Activated naive CD8-positive, alpha-beta T cell treated with anti-CD3 and anti-CD28 coated beads, Interleukin-2, amount 50 U/mL, for 16 hours (primary cell): ENCODE measurements around the gene CEP19.

ENCODE experiments used
- DNase-seq: peaks from one replicate; pipeline ENCODE4 v3.0.0-alpha.2; 2020; ENCODE audit warnings: low read depth, low spot score

CEP19 gene

GRCh38 chr3:196708467-196708866 is 3.6 kb downstream of the CEP19 start:
- DNase-seq: no peak

DNA sequence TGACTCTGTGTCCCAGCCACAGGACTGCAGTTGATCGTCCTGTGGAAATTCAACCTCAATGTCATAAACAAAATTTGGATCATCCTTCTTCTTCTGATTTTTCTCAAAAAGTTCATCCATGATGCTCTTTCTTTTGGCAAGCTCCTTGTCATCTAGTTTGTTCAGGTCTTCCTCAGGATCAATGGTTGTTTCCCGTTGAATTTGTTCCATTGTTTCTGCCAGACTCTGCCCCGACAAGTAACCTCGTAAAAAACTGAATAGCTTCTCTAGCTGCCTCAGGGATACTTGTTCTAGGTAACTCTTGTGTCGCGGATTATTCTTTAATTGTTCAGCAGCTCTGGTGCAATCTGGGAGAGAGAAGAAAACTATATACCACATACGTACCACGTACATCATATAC is 4.5 kb downstream of the CEP19 start:
- no peak for DNase-seq

- no peak for DNase-seq
Measured at GRCh38 chr3:196706731-196707130, 5.3 kb downstream of the CEP19 start.

- no peak for DNase-seq
Measured at GRCh38 chr3:196706327-196706726, 5.7 kb downstream of the CEP19 start.

- no peak for DNase-seq
Measured at GRCh38 chr3:196700801-196701200, 11.2 kb downstream of the CEP19 start.

- no peak for DNase-seq
Measured at GRCh38 chr3:196699749-196700148, 12.3 kb downstream of the CEP19 start.

- no peak for DNase-seq
Measured at GRCh38 chr3:196697270-196697669, 14.8 kb downstream of the CEP19 start.

- no peak for DNase-seq
Measured at GRCh38 chr3:196695849-196696226, 16.2 kb downstream of the CEP19 start.

GRCh38 chr3:196694941-196695848 is 16.9 kb downstream of the CEP19 start:
- no peak for DNase-seq

GRCh38 chr3:196694202-196694638 is 17.8 kb downstream of the CEP19 start:
- DNase-seq: no peak

DNA sequence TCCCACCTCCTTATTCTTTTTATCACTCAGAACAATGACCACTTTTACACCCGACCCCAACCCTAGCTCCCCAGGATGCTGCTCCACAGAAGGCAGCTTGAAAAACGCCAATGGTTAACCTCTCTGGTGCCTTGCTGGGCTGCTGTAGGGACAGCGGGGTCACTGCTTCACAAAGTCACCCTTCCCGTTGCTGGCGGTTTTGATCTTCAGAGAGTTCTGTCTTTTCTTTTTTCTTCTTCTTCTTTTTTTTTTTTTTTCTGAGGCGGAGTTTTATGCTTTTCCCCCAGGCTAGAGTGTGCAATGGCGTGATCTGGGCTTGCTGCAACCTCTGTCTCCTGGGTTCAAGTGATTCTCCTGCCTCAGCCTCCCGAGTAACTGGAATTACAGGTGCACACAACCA is 20.7 kb downstream of the CEP19 start:
- DNase-seq: no peak

GRCh38 chr3:196689941-196690660 is 21.9 kb downstream of the CEP19 start:
- no peak for DNase-seq

DNA sequence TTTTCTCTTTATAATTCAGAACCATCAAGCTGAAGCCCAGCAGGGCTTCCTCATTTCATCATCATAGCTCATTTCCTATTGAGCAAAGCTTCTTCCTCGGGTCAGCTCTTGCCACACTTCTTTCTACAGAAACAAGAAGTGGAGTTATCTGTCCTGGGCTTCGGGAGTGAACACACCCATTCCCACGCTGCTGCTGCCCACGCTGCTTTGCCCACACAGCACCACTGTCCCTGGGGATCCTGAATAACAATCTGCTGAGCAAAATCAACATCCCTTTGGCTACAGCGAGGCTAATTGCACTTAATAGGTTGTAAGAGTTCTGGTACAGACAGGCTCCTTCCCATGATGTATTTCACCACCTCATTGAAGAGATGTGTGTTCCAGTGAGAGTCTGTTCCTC is 23.7 kb downstream of the CEP19 start:
- no peak for DNase-seq

- DNase-seq: no peak
Measured at GRCh38 chr3:196686436-196686835, 25.6 kb downstream of the CEP19 start.

DNA sequence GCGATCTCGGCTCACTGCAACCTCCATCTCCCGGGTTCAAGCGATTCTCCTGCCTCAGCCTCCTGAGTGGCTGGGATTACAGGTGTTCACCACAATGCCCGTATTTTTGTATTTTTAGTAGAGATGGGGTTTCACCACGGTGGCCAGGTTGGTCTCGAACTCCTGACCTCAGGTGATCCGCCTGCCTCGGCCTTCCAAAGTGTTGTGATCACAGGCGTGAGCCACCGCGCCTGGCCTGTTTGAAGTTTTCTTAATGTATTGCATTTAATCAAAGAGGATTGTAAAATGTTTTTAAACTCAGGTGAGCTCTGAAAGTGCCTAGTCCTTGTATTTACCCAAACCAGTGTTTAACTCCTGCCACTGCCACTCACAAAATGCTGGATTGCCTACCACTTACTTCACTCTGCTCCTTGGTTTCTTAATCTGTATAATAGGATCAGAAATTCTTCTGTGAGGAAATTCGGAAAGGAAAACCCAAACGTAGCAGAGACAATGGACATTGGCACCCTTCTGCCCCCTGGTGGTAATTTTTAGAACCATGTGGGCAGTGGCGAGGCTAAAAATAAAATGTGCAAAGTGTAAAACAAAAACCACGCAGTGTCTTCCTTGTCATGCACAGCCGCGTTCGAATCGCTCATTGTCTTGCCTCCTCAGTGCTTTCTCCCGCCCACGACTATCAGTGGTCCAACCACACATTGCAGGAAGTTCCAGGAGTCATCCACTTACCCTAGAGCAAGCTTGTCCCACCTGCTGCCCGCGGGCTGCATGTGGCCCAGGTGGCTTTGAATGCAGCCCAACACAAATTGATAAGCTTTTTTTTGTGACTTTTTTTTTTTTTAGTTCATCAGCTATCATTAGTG is 27.3 kb downstream of the CEP19 start:
- DNase-seq: no peak

DNA sequence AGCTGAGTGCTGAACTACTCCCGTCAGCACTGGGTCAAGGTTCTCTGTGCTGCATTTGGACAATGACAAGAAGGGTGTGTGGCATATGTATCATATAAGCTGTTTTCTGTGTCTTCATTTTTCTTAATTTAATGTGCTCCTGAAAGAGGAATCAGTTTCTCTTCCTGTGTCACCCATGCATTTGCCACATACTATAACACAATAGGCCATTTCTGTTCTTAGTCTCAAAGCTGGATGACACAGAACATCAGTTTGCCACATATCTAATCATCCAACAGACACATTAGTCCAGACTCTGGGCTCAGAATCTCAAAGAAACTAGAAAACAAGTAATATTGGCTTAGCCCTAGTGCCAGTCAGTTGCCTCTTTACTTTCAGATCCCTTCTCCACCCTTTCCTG is 34.1 kb downstream of the CEP19 start:
- DNase-seq: no peak

DNA sequence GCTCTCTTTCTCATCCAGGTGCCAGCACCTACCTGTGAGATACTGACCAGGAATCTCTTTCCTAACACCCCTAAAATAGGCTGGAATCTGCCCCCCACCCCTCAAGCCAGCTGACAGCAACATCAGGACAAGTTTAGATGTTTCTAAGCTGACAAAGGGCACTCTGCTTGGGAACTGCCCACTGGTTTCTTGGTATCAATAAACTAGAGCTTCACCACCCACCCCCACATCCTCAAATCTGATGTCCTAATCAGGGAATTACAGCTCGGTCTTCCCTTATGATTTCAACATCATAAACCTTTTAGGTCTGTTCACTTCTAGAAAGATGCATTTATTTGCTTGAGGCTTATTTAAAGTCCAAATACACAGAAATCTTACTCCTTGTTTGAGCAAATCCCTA is 34.7 kb downstream of the CEP19 start:
- DNase-seq: no peak

DNA sequence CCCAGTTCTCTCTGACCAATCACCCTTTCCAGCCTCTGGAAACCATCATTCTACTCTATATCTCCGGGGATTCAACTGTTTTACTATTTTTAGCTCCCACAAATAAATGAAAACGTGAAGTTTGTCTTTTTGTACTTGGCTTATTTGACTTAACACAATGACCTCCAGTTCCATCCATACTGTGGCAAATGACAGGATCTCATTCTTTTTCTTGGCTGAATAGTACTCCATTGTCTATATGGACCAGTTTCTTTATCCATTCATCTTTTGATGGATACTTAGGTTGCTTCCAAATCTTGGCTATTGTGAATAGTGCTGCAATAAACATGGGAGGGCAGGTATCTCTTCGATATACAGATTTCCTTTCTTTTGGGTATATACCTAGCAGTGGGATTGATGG is 38.4 kb downstream of the CEP19 start:
- no peak for DNase-seq

DNA sequence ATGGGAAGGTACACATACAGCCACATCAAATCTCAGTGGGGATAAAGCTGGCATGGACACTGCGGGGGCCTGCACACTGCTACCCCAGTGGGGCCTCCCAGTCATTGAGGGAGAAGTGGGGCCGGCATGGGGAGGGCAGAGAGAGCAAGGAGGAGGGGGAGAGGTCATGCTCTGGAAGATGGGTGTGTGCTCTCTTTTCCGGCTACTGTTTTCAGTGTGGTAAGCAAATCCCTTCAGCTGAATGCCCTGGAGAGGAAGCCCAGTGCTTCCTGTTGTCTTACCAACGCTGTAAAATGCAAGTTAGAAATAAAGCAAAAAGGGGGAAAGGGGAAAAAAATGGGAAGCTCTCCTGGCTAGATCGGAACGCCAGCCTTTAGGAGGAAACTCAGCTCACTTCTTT is 41.7 kb downstream of the CEP19 start:
- DNase-seq: no peak

DNA sequence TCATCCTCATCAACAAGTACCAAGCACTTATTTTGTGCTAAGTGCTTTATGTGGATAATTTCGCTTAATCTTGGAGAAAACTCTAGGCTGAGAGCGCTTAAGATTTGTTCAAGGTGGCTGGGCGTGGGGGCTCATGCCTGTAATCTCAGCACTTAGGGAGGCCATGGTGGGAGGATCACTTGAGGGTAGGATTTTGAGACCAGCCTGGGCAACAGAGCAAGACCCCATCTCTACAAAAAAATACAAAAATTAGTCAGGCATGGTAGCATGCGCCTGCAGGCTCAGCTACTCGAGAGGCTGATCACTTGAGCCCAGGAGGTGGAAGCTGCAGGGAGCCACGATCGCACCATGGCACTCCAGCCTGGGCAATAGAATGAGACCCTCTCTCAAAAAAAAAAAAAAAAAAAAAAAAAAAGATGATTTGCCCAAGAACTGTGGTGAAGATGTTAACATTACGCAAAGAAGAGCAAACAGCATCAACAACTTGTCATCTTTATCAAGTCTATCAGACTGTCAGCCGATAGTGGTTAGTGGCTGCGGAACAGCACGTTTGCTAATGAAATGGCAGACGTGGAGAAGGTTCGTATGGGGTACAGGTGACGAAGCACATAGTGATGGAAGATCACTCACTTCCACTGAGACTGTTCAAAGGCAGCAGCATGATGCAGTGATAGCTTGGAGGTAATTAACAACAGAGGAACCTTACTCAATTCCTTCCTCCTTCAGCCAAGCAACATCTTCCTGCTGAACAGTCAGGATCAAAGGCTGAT is 44.8 kb downstream of the CEP19 start:
- no peak for DNase-seq
